ENCODE measurements around the gene TIFAB. TPM values are rescaled to one million over a fixed set of nuclear protein-coding genes. Genes with fewer than 3 reads are reported as not detected.

The TIFAB gene
- total RNA-seq, 1 experiment from 2014 or later = not detected

- Histone ChIP-seq H3K36me3 (ENCODE audit: control insufficient read depth in 1 of 2, insufficient read depth in 2 of 2, low read length in 2 of 2) (no peaks in the 10 kb centered on the region), H3K4me2 (ENCODE audit: low read length) (no peak overlapping the region), H3K9ac (ENCODE audit: low read length) (no peak overlapping the region), H4K20me1 (ENCODE audit: insufficient read depth) (no peaks in the 10 kb centered on the region), H2AFZ (ENCODE audit: low read depth, low read length, poor library complexity, severe bottlenecking) (no peak overlapping the region), H3K79me2 (ENCODE audit: insufficient read depth, low read length) (no peaks in the 10 kb centered on the region), H3K4me3 (replicated peaks in 1 of 2; ENCODE audit: low read depth in 1 of 2, low read length in 2 of 2) (no peak overlapping the region), H3K4me1 (ENCODE audit: control insufficient read depth in 1 of 2, insufficient read depth in 2 of 2, low read length in 2 of 2) (peaks cover 13 to 33% of the 10 kb centered on the region in 2 experiments), H3K9me2 (ENCODE audit: insufficient read depth) (no peaks in the 10 kb centered on the region), H3K27ac (ENCODE audit: low read depth, low read length) (no peak overlapping the region), H3K9me3 (ENCODE audit: control insufficient read depth in 1 of 2, insufficient read depth in 1 of 2, low read depth in 1 of 2, low read length in 2 of 2) (no peaks in the 10 kb centered on the region), H3K27me3 (ENCODE audit: insufficient read depth, low read length) (no peaks in the 10 kb centered on the region)
- intact Hi-C loops (cut with micrococcal nuclease) = no loop called here
- ChIA-PET POLR2A (no interaction called here), CTCF (no interaction called here), RAD21 (ENCODE audit: low non-redundant PET in 1 of 2, low total read pairs in 2 of 2, uncharacterized antibody in 2 of 2, unreplicated experiment in 2 of 2) (no interaction called here)
- BruUV-seq (replicated peaks) = no TSS peak
- TF ChIP-seq POLR2AphosphoS5 (IDR thresholded peaks at IDR 0.05; ENCODE audit: low read depth, low read length) (no peak), MAX (IDR thresholded peaks at IDR 0.05) (no peak), YY1 (IDR thresholded peaks at IDR 0.05; ENCODE audit: extremely low read depth, insufficient replicate concordance, low read depth, low read length) (no peak), FOSL1 (IDR thresholded peaks at IDR 0.05; ENCODE audit: low read depth) (no peak), REST (IDR thresholded peaks at IDR 0.05; ENCODE audit: low read depth) (no peak), CEBPB (IDR thresholded peaks at IDR 0.05; ENCODE audit: low read depth) (no peak), ELF1 (IDR thresholded peaks at IDR 0.05; ENCODE audit: borderline replicate concordance, low read depth) (no peak), EZH2 (IDR thresholded peaks at IDR 0.05) (no peak), EZH2phosphoT487 (IDR thresholded peaks at IDR 0.05; ENCODE audit: borderline replicate concordance) (no peak), TCF7L2 (IDR thresholded peaks at IDR 0.05; ENCODE audit: borderline replicate concordance, extremely low read depth, insufficient read depth, insufficient read length) (no peak), ZNF274 (IDR thresholded peaks at IDR 0.05; ENCODE audit: low read depth, low read length) (no peak), CBX3 (IDR thresholded peaks at IDR 0.05; ENCODE audit: low read depth) (no peak), EGR1 (IDR thresholded peaks at IDR 0.05; ENCODE audit: low read depth) (no peak), SIN3A (IDR thresholded peaks at IDR 0.05; ENCODE audit: low read depth) (no peak), POLR2A (IDR thresholded peaks at IDR 0.05; ENCODE audit: borderline replicate concordance, extremely low read depth, insufficient read depth, insufficient read length) (no peak), SP1 (IDR thresholded peaks at IDR 0.05; ENCODE audit: low read depth) (no peak), ZFX (IDR thresholded peaks at IDR 0.05) (no peak)
- ATAC-seq = no peak
- DNase-seq (ENCODE audit: low read depth, low spot score) = no peak
Measured at GRCh38 chr5:135490245-135491037, 38.3 kb upstream of the TIFAB start.

Data from HCT116 (cell line).